Testis (tissue), 3 donors: ENCODE data around the gene RGS12. TPM values are rescaled to one million over a fixed set of nuclear protein-coding genes. Genes with fewer than 3 reads are reported as not detected.

ENCODE experiments used
- DNase-seq: peaks from one replicate; pipeline ENCODE4 v3.0.0-alpha.2; 2019
- H3K27ac ChIP-seq, 2 donors: fragments of 200-600 bp; sonication (generic); one replicate each; pipeline ENCODE4 v1.5.1; 2019
- H3K27me3 ChIP-seq: fragments of 200-600 bp; sonication (generic); one replicate; pipeline ENCODE4 v1.5.1; 2019
- H3K36me3 ChIP-seq: fragments of 200-600 bp; sonication (generic); one replicate; pipeline ENCODE4 v1.5.1; 2017; ENCODE audit warnings: low read depth; ENCODE audit errors: missing control alignments
- H3K4me1 ChIP-seq: fragments of 200-600 bp; sonication (generic); one replicate; pipeline ENCODE4 v1.5.1; 2019
- H3K4me3 ChIP-seq, 2 donors: fragments of 200-600 bp; sonication (generic); one replicate each; pipeline ENCODE4 v1.5.1; 2017 to 2019
- H3K9me3 ChIP-seq: fragments of 200-600 bp; sonication (generic); one replicate; pipeline ENCODE4 v1.5.1; 2017
- CTCF ChIP-seq, 3 experiments: fragments of 450-650 bp in 2 of 3; fragments of 200-600 bp in 1 of 3; sonication (generic) in 1 of 3; IDR thresholded peaks; one replicate each; pipeline ENCODE4 v1.5.1; 2016 to 2019; ENCODE audit warnings: antibody characterized with exemption in 3 of 3, mild to moderate bottlenecking in 2 of 3, moderate library complexity in 1 of 3
- POLR2A ChIP-seq: fragments of 450-650 bp; IDR thresholded peaks from one replicate; pipeline ENCODE4 v1.6.1; 2017; ENCODE audit warnings: antibody characterized with exemption, mild to moderate bottlenecking, moderate library complexity
- WGBS, 2 donors: methylation state at CpG; one replicate each; pipeline ENCODE4 v1.1.5; 2018; 5-methylcytosine and 5-hydroxymethylcytosine counted together
- intact Hi-C: fragments of 100-400 bp; cut with DNase I; formaldehyde crosslinking; loops from one replicate; pipeline ENCODE4 v1.15.1; 2023; ENCODE audit warnings: low total_unique reads
- polyA plus RNA-seq: library from polyadenylated mRNA; stranded (reverse); fragments of 350-450 nt; fragmentation: Illumina TruSeq; extraction: RNeasy Lipid Tissue Mini Kit (QIAGEN cat#74804); gene quantifications from one replicate; pipeline ENCODE4 v1.2.3, GENCODE V29; 2014; ENCODE audit warnings: low read depth, low replicate concordance; ENCODE audit not compliant: insufficient read depth
- total RNA-seq, 2 donors: library from RNA; depleted of rRNA; stranded (reverse); fragments of >200 nt; gene quantifications; one replicate each; pipeline ENCODE4 v1.2.3, GENCODE V29; 2016

RGS12 gene
- total and polyA plus RNA-seq, 3 donors from 2014 or later: 25.0 to 68.2 (median 39.0) TPM

GRCh38 chr4:3276986-3277385 is 15.8 kb upstream of the RGS12 start:
- no peaks in the 10 kb centered on the region for H3K27me3 ChIP-seq
- no peak overlapping the region for H3K4me3 ChIP-seq
- DNase-seq: no peak
- no peaks in the 10 kb centered on the region for H3K9me3 ChIP-seq
- H3K27ac ChIP-seq: no peak overlapping the region
- 84 to 93% methylated on average over 9 of the region's 9 CpGs for WGBS, 2 donors
- TF ChIP-seq POLR2A (no peak), CTCF (IDR thresholded peaks at IDR 0.05) (no peak)
- no peaks in the 10 kb centered on the region for H3K36me3 ChIP-seq
- no peaks in the 10 kb centered on the region for H3K4me1 ChIP-seq
- intact Hi-C loops: no loop called here

DNA sequence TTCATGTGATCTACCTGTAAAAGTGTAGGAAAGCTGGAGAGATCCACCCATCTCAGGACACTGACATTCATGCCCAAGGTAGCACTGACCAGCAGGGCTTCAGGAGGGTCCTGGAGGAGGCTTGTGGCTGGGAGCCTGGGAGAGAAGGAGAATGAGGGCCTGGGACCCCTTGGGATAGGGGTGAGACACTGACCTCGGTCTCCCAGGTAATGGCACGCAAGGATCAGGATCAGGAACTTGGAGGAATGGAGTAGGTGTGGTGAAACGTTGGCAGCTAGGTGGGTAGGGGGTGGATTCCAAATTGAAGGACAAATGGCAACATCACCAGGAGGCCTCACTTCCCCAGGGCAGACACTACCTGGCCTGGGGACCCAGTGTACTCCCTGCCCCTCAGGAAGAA is 12.4 kb upstream of the RGS12 start:
- intact Hi-C loops: no loop called here

DNA sequence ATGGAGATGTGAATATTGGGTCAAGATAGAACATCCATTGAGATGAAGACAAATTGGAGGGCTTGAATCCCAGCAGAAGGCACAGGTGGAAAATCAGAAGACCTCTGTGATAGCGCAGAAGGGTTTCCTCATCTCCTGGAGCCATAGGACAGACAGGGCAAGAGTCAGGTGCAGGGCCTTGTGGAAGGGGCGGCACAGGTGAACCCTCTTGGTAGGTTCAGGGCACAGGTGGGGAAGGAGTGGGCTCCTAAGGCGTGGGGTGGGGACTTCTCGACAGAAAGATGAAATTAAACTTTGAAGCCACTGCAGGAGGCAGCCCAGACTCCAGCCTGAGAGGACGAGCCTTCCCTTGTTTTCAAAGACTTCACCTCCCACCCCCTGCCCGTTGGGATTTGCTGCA is 9.3 kb upstream of the RGS12 start:
- Histone ChIP-seq H3K4me1 (no peaks in the 10 kb centered on the region), H3K27ac (no peak overlapping the region), H3K27me3 (no peaks in the 10 kb centered on the region), H3K9me3 (no peaks in the 10 kb centered on the region), H3K36me3 (no peaks in the 10 kb centered on the region), H3K4me3 (no peak overlapping the region)
- WGBS, 2 donors: 75 to 85% methylated on average over 5 to 6 of the region's 6 CpGs
- TF ChIP-seq CTCF (IDR thresholded peaks at IDR 0.05) (no peak), POLR2A (no peak)
- no peak for DNase-seq
- intact Hi-C loops: no loop called here

More for the DNA sequence above, 12.4 kb upstream of the RGS12 start:
- no peaks in the 10 kb centered on the region for H3K36me3 ChIP-seq
- no peak for DNase-seq
- H3K4me1 ChIP-seq: no peaks in the 10 kb centered on the region
- H3K9me3 ChIP-seq: no peaks in the 10 kb centered on the region
- no peak overlapping the region for H3K4me3 ChIP-seq
- no peak overlapping the region for H3K27ac ChIP-seq
- 80 to 92% methylated on average over 3 of the region's 3 CpGs for WGBS, 2 donors
- TF ChIP-seq CTCF (IDR thresholded peaks at IDR 0.05) (no peak), POLR2A (no peak)
- H3K27me3 ChIP-seq: no peaks in the 10 kb centered on the region

DNA sequence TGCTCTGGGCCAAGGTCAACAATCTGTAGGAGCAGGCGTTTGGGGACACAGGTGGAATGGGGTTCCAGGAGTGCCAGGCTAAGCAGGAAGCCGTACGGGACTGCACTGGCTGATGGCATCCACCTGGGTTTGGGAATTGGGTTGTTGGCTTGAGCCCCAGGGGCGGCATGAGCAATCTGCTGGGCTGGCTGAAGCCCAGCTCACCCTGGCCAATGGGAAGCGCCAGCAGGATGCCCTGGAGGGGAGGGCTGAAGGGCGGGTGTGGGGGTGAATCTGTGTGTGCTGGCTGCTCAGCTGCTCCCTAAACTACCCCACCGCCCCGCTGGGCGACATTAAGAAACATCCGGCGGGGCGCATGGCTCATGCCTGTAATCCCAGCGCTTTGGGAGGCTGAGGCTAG is 8.9 kb upstream of the RGS12 start:
- H3K9me3 ChIP-seq: no peaks in the 10 kb centered on the region
- H3K27ac ChIP-seq: no peak overlapping the region
- intact Hi-C loops: no loop called here
- H3K4me1 ChIP-seq: no peaks in the 10 kb centered on the region
- 73 to 81% methylated on average over 6 to 13 of the region's 13 CpGs for WGBS, 2 donors
- no peaks in the 10 kb centered on the region for H3K36me3 ChIP-seq
- no peak for TF ChIP-seq POLR2A
- no peak for TF ChIP-seq CTCF (IDR thresholded peaks at IDR 0.05)
- no peak overlapping the region for H3K4me3 ChIP-seq
- H3K27me3 ChIP-seq: no peaks in the 10 kb centered on the region
- DNase-seq: peak; percentile 10

DNA sequence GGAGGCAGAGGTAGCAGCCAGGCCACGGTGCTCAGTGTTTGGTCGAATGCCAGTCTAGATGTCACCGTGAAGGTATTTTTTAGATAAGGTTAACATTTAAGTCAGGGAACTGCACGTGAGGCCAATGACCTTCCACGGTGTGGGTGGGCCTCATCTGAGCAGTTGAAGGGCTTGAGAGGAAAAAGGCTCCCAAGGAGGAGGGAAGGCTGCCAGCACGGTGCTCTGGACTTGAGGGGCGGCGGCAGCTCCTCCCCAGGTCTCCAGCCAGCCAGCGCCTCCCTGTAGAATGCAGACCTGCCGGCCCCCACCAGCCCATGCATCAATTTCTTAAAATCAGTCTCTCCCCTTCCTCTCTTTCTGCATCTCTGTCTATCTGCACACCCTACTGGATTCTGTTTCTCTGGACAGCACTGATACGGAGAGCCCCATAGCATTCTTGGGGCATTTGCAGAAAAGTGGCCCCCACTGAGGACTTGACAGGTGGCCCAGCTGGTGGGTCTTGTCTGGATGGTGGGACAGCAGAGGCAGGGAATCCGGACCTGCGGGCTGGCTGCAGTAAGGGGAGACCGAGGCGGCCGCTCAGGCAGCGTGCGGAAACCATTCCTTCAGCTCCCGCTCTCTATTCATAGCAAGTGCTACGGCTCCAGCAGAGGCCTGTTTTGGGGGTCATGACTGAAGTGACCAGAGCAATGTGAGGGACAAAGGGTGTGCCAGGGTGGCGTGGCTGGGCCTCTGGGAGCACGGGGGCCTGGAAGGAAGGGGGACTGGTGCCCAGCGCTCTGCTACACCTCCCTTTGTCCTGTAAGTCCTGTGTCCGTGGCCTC is 7.9 kb upstream of the RGS12 start:
- intact Hi-C loops: no loop called here
- TF ChIP-seq CTCF (IDR thresholded peaks at IDR 0.05) (no peak), POLR2A (no peak)
- no peaks in the 10 kb centered on the region for H3K27me3 ChIP-seq

More for the DNA sequence above, 7.9 kb upstream of the RGS12 start:
- Histone ChIP-seq H3K36me3 (no peaks in the 10 kb centered on the region), H3K4me1 (no peaks in the 10 kb centered on the region), H3K27ac (no peak overlapping the region), H3K4me3 (no peak overlapping the region), H3K9me3 (no peaks in the 10 kb centered on the region)
- 86 to 90% methylated on average over 22 to 24 of the region's 24 CpGs for WGBS, 2 donors
- peak; percentile 12 for DNase-seq
